A549 treated with AZD9567 at 1 μM for 4 hours (cell line): Measurements from ENCODE around the gene HMCES. TPM values are rescaled to one million over a fixed set of nuclear protein-coding genes. Genes with fewer than 3 reads are reported as not detected.

ENCODE experiments used
- total RNA-seq: library from RNA; stranded (reverse); fragments of 200-300 nt; extraction: Qiagen RNA extraction; gene quantifications from 5 replicates; pipeline ENCODE4 v1.2.3, GENCODE V29; 2022; ENCODE audit not compliant: insufficient read depth

Gene HMCES
- 37.3 to 44.4 TPM (median 42.1 TPM) in 5 replicates for total RNA-seq

GRCh38 chr3:129278439-129278965 lies at the start of gene HMCES:
Gene HMCES, plus strand, starts transcription at chr3:129278870. Its CDS starts 863 bp downstream, at chr3:129279733.

GRCh38 chr3:129249284-129250065 lies 29.2 kb upstream of the HMCES start, which contains the start of gene COPG1:
Gene COPG1, plus strand, starts transcription at chr3:129249606. Its CDS starts 104 bp downstream, at chr3:129249710.

Other genes with a start within 250 kb of the HMCES start
- gene GP9, start 218.1 kb upstream of the HMCES start, total RNA-seq, result not detected in 5 replicates
- gene RAB43, start 157.1 kb upstream of the HMCES start, total RNA-seq, result 0.86 to 5.6 TPM (median 4.9 TPM) in 5 replicates
- gene ISY1, start 117.8 kb upstream of the HMCES start, total RNA-seq, result 13.3 to 23.7 TPM (median 20.1 TPM) in 5 replicates
- 331 to 402 TPM (median 336 TPM) in 5 replicates for gene CNBP, start 95.0 kb upstream of the HMCES start, total RNA-seq
- 64.3 to 81.7 TPM (median 78.5 TPM) in 5 replicates for gene COPG1, start 29.3 kb upstream of the HMCES start, total RNA-seq
- gene EFCAB12, start 149.8 kb downstream of the HMCES start, total RNA-seq, result 0.44 to 0.79 TPM (median 0.62 TPM) in 4 of 5 replicates, not detected in the other
- gene MBD4, start 161.1 kb downstream of the HMCES start, total RNA-seq, result 16.8 to 20.9 TPM (median 17.5 TPM) in 5 replicates
- gene IFT122, start 161.4 kb downstream of the HMCES start, total RNA-seq, result 11.0 to 14.8 TPM (median 12.1 TPM) in 5 replicates
- not detected in 5 replicates for gene RHO, start 249.8 kb downstream of the HMCES start, total RNA-seq